H9 (cell line): Measurements from ENCODE around the gene KLK7. TPM values are rescaled to one million over a fixed set of nuclear protein-coding genes. Genes with fewer than 3 reads are reported as not detected.

Experiments
- DNase-seq: peaks from one replicate; pipeline ENCODE4 v3.0.0-alpha.2; 2017
- H2AFZ ChIP-seq: one replicate; pipeline ENCODE4 v1.6.1; 2013; ENCODE audit warnings: mild to moderate bottlenecking, low read length, control low read depth, moderate library complexity
- H2AK5ac ChIP-seq: 2 replicates; pipeline ENCODE4 v1.6.1; 2013; ENCODE audit warnings: low read length, control low read depth, mixed read lengths; ENCODE audit not compliant: insufficient read length
- H2BK120ac ChIP-seq: one replicate; pipeline ENCODE4 v1.6.1; 2013; ENCODE audit warnings: low read depth, mild to moderate bottlenecking, low read length, control low read depth, inconsistent platforms; ENCODE audit not compliant: poor library complexity, severe bottlenecking
- H2BK12ac ChIP-seq: 2 replicates; pipeline ENCODE4 v1.6.1; 2013; ENCODE audit warnings: low read length, control low read depth, mixed read lengths, low read depth; ENCODE audit not compliant: insufficient read length
- H2BK15ac ChIP-seq: 2 replicates; pipeline ENCODE4 v1.6.1; 2013; ENCODE audit warnings: low read depth, low read length, control low read depth
- H2BK20ac ChIP-seq: one replicate; pipeline ENCODE4 v1.6.1; 2013; ENCODE audit warnings: low read depth, mild to moderate bottlenecking, low read length, control low read depth, inconsistent platforms; ENCODE audit not compliant: poor library complexity, severe bottlenecking
- H2BK5ac ChIP-seq: 2 replicates; pipeline ENCODE4 v1.6.1; 2013; ENCODE audit warnings: low read length, control low read depth, mixed read lengths; ENCODE audit not compliant: insufficient read length
- H3K14ac ChIP-seq: 2 replicates; pipeline ENCODE4 v1.6.1; 2013; ENCODE audit warnings: low read length, control low read depth; ENCODE audit not compliant: insufficient read depth
- H3K18ac ChIP-seq: 2 replicates; pipeline ENCODE4 v1.6.1; 2013; ENCODE audit warnings: low read depth, mild to moderate bottlenecking, mixed read lengths, low read length, control low read depth; ENCODE audit not compliant: insufficient read length
- H3K23ac ChIP-seq: 2 replicates; pipeline ENCODE4 v1.6.1; 2013; ENCODE audit warnings: low read length, control low read depth, mixed read lengths, low read depth; ENCODE audit not compliant: insufficient read length
- H3K23me2 ChIP-seq: 2 replicates; pipeline ENCODE4 v1.6.1; 2013; ENCODE audit warnings: low read depth, mild to moderate bottlenecking, mixed read lengths, low read length, control low read depth; ENCODE audit not compliant: insufficient read length, poor library complexity, severe bottlenecking
- H3K27ac ChIP-seq: 2 replicates; pipeline ENCODE4 v1.5.1; 2013; ENCODE audit warnings: low read length, control low read depth, mixed read lengths, low read depth; ENCODE audit not compliant: insufficient read length
- H3K27me3 ChIP-seq: 2 replicates; pipeline ENCODE4 v1.6.1; 2013; ENCODE audit warnings: low read length, control low read depth, inconsistent platforms; ENCODE audit not compliant: insufficient read depth
- H3K4ac ChIP-seq: 2 replicates; pipeline ENCODE4 v1.6.1; 2013; ENCODE audit warnings: low read depth, mild to moderate bottlenecking, control low read depth, inconsistent platforms, low read length, moderate library complexity
- H3K4me1 ChIP-seq: 2 replicates; pipeline ENCODE4 v1.6.1; 2013; ENCODE audit warnings: low read length, control low read depth, inconsistent platforms; ENCODE audit not compliant: insufficient read depth
- H3K4me2 ChIP-seq: 2 replicates; pipeline ENCODE4 v1.6.1; 2013; ENCODE audit warnings: low read length, control low read depth, mixed read lengths; ENCODE audit not compliant: insufficient read length, insufficient read depth
- H3K56ac ChIP-seq: 2 replicates; pipeline ENCODE4 v1.6.1; 2013; ENCODE audit warnings: low read depth, mild to moderate bottlenecking, mixed read lengths, low read length, control low read depth; ENCODE audit not compliant: insufficient read length
- H3K79me1 ChIP-seq: 2 replicates; pipeline ENCODE4 v1.6.1; 2013; ENCODE audit warnings: low read depth, mild to moderate bottlenecking, moderate library complexity, low read length, control low read depth, inconsistent platforms; ENCODE audit not compliant: insufficient read depth, poor library complexity, severe bottlenecking
- H3K79me2 ChIP-seq: 2 replicates; pipeline ENCODE4 v1.6.1; 2013; ENCODE audit warnings: low read length, control low read depth, inconsistent platforms; ENCODE audit not compliant: insufficient read depth
- H3K9ac ChIP-seq: 2 replicates; pipeline ENCODE4 v1.6.1; 2013; ENCODE audit warnings: low read length, control low read depth, mixed read lengths; ENCODE audit not compliant: insufficient read length; ENCODE audit errors: extremely low read depth
- H3K9me3 ChIP-seq: one replicate; pipeline ENCODE4 v1.6.1; 2013; ENCODE audit warnings: low read depth, low read length, inconsistent platforms; ENCODE audit not compliant: control insufficient read depth
- H3T11ph ChIP-seq: one replicate; pipeline ENCODE4 v1.6.1; 2013; ENCODE audit warnings: mild to moderate bottlenecking, low read length, control low read depth, inconsistent platforms
- H4K20me1 ChIP-seq: one replicate; pipeline ENCODE4 v1.6.1; 2013; ENCODE audit not compliant: control insufficient read depth, insufficient read length, insufficient read depth
- H4K5ac ChIP-seq: 2 replicates; pipeline ENCODE4 v1.6.1; 2013; ENCODE audit warnings: low read depth, mild to moderate bottlenecking, mixed read lengths, low read length, control low read depth; ENCODE audit not compliant: insufficient read length
- H4K8ac ChIP-seq: replicated peaks from 2 replicates; pipeline ENCODE4 v1.6.1; 2013; ENCODE audit warnings: low read length, control low read depth, mixed read lengths, low read depth; ENCODE audit not compliant: insufficient read length
- H4K91ac ChIP-seq: 2 replicates; pipeline ENCODE4 v1.6.1; 2013; ENCODE audit warnings: low read depth, mild to moderate bottlenecking, moderate library complexity, mixed read lengths, low read length, control low read depth; ENCODE audit not compliant: insufficient read length
- H3K27ac Mint-ChIP-seq, 3 experiments: 2 replicates in 2 of 3; 3 replicates in 1 of 3; pipeline ENCODE4 v1.8.0; 2020 to 2021; ENCODE audit warnings: mixed read lengths in 3 of 3, mild to moderate bottlenecking in 1 of 3, moderate library complexity in 1 of 3
- H3K27me3 Mint-ChIP-seq: 2 replicates; pipeline ENCODE4 v1.8.0; 2021; ENCODE audit warnings: low read depth, mild to moderate bottlenecking, moderate library complexity, mixed read lengths
- H3K36me3 Mint-ChIP-seq, 3 experiments: 2 replicates in 2 of 3; 3 replicates in 1 of 3; pipeline ENCODE4 v1.8.0; 2020 to 2021; ENCODE audit warnings: low read depth in 3 of 3, mixed read lengths in 3 of 3; ENCODE audit not compliant: insufficient read depth in 1 of 3
- H3K4me1 Mint-ChIP-seq, 2 experiments: 2 replicates each; pipeline ENCODE4 v1.8.0; 2020; ENCODE audit warnings: mixed read lengths in 2 of 2
- H3K4me3 Mint-ChIP-seq, 2 experiments: 2 replicates in 1 of 2; 3 replicates in 1 of 2; pipeline ENCODE4 v1.8.0; 2020 to 2021; ENCODE audit warnings: mild to moderate bottlenecking in 2 of 2, mixed read lengths in 2 of 2, moderate library complexity in 1 of 2
- H3K9me3 Mint-ChIP-seq, 2 experiments: 2 replicates in 1 of 2; 3 replicates in 1 of 2; pipeline ENCODE4 v1.8.0; 2020; ENCODE audit warnings: mild to moderate bottlenecking in 2 of 2, mixed read lengths in 2 of 2, moderate library complexity in 1 of 2
- WGBS: extraction: QIAGEN DNeasy Blood & Tissue Kit; methylation state at CpG from one replicate; pipeline ENCODE4 v1.1.7; 2013; ENCODE audit warnings: missing lambda C conversion rate, low lambda C conversion rate, mixed read lengths; ENCODE audit not compliant: insufficient read length; ENCODE audit errors: extremely low coverage; 5-methylcytosine and 5-hydroxymethylcytosine counted together
- total RNA-seq: library from RNA; stranded (reverse); gene quantifications from 2 replicates; pipeline ENCODE4 v1.2.1, GENCODE V29; 2021
- TF ChIP-seq, protein P1 (sequence below): fragments of 200-600 bp; sonication (generic); conservative IDR thresholded peaks from 3 replicates; pipeline ENCODE4 v1.8.0; 2021; ENCODE audit warnings: antibody characterized with exemption, mild to moderate bottlenecking

KLK7 gene
- total RNA-seq, 1 experiment from 2014 or later = 0.52 TPM

DNA sequence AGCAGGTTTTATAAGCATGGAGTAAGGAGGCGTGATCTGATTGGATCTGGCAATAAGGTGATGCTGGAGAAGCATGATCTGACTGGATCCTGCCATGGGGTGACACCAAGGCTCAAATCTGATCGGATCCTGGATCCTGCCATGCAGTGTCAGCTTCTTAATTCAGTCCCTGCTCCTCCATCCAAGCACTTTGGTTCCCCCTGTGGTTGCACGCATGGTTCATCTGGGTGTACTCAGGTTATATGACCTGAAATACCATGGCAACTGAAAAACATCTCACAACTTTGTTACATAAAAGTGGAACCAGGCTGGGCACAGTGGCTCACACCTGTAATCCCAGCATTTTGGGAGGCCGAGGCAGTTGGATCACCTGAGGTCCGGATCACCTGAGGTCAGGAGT lies 54.9 kb downstream of the KLK7 start:
- no peak overlapping the region for H4K8ac ChIP-seq
- H3K23ac ChIP-seq = no peak overlapping the region
- H3T11ph ChIP-seq = no peak overlapping the region
- H3K4ac ChIP-seq = no peak overlapping the region
- H3K27me3 Mint-ChIP-seq = peaks cover 46% of the 10 kb centered on the region
- H3K4me1 ChIP-seq = no peaks in the 10 kb centered on the region; the same call in 1 of the 2 replicates
- no peak overlapping the region for H3K4me2 ChIP-seq
- no peak overlapping the region for H3K27ac ChIP-seq
- DNase-seq = no peak
- H2BK20ac ChIP-seq = no peak overlapping the region
- no peak overlapping the region for H3K14ac ChIP-seq
- no peak overlapping the region for H3K56ac ChIP-seq
- peaks cover 0 to 2% of the 10 kb centered on the region in 2 experiments; a peak in 1 of 5 replicates for H3K9me3 Mint-ChIP-seq
- no peaks in the 10 kb centered on the region for H3K9me3 ChIP-seq
- H4K20me1 ChIP-seq = no peaks in the 10 kb centered on the region
- no peak overlapping the region for H3K18ac ChIP-seq
- H2BK15ac ChIP-seq = no peak overlapping the region
- no peak overlapping the region for H3K27ac Mint-ChIP-seq
- H2BK120ac ChIP-seq = no peak overlapping the region
- no peak overlapping the region for H3K4me3 Mint-ChIP-seq
- H2BK12ac ChIP-seq = no peak overlapping the region
- peaks cover 4 to 6% of the 10 kb centered on the region in 2 experiments for H3K4me1 Mint-ChIP-seq
- H3K27me3 ChIP-seq = no peaks in the 10 kb centered on the region
- H2AFZ ChIP-seq = no peak overlapping the region
- H3K36me3 Mint-ChIP-seq = no peaks in the 10 kb centered on the region
- H3K79me2 ChIP-seq = no peaks in the 10 kb centered on the region
- H3K9ac ChIP-seq = no peak overlapping the region
- TF ChIP-seq, protein P1, sequence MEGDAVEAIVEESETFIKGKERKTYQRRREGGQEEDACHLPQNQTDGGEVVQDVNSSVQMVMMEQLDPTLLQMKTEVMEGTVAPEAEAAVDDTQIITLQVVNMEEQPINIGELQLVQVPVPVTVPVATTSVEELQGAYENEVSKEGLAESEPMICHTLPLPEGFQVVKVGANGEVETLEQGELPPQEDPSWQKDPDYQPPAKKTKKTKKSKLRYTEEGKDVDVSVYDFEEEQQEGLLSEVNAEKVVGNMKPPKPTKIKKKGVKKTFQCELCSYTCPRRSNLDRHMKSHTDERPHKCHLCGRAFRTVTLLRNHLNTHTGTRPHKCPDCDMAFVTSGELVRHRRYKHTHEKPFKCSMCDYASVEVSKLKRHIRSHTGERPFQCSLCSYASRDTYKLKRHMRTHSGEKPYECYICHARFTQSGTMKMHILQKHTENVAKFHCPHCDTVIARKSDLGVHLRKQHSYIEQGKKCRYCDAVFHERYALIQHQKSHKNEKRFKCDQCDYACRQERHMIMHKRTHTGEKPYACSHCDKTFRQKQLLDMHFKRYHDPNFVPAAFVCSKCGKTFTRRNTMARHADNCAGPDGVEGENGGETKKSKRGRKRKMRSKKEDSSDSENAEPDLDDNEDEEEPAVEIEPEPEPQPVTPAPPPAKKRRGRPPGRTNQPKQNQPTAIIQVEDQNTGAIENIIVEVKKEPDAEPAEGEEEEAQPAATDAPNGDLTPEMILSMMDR = no peak
- H3K79me1 ChIP-seq = no peaks in the 10 kb centered on the region
- no CpG with 5 or more reads among the region's 5 CpGs for WGBS
- H3K23me2 ChIP-seq = no peaks in the 10 kb centered on the region
- H2BK5ac ChIP-seq = no peak overlapping the region
- no peak overlapping the region for H2AK5ac ChIP-seq
- no peak overlapping the region for H4K91ac ChIP-seq
- H4K5ac ChIP-seq = no peak overlapping the region

Other genes with a start within 250 kb of the KLK7 start
- not detected in 2 replicates for gene GPR32, start 213.5 kb downstream of the KLK7 start, total RNA-seq
- not detected in 2 replicates for gene ACP4, start 193.5 kb downstream of the KLK7 start, total RNA-seq
- 2.1 and 2.3 TPM in 2 replicates for gene KLK1, start 160.1 kb downstream of the KLK7 start, total RNA-seq
- not detected in 2 replicates for gene KLK15, start 150.3 kb downstream of the KLK7 start, total RNA-seq
- not detected in 2 replicates for gene KLK3, start 129.0 kb downstream of the KLK7 start, total RNA-seq
- gene KLK2, start 110.5 kb downstream of the KLK7 start, total RNA-seq = not detected in 2 replicates
- gene KLK4, start 72.5 kb downstream of the KLK7 start, total RNA-seq = 0.48 TPM in 1 of 2 replicates, not detected in the other
- gene KLK5, start 30.9 kb downstream of the KLK7 start, total RNA-seq = not detected in 2 replicates
- gene KLK6, start 14.3 kb downstream of the KLK7 start, total RNA-seq = 2.6 and 3.4 TPM in 2 replicates
- 2.7 and 2.9 TPM in 2 replicates for gene KLK8, start 17.7 kb upstream of the KLK7 start, total RNA-seq
- 1.3 and 1.4 TPM in 2 replicates for gene KLK10, start 35.8 kb upstream of the KLK7 start, total RNA-seq
- not detected in 2 replicates for gene KLK11, start 42.7 kb upstream of the KLK7 start, total RNA-seq
- gene KLK12, start 51.1 kb upstream of the KLK7 start, total RNA-seq = not detected in 2 replicates
- gene KLK13, start 81.2 kb upstream of the KLK7 start, total RNA-seq = 3.0 and 4.2 TPM in 2 replicates
- gene KLK14, start 99.0 kb upstream of the KLK7 start, total RNA-seq = 0.26 and 0.46 TPM in 2 replicates
- gene CTU1, start 124.5 kb upstream of the KLK7 start, total RNA-seq = 8.0 and 8.8 TPM in 2 replicates
- not detected in 2 replicates for gene SIGLEC9, start 141.0 kb upstream of the KLK7 start, total RNA-seq
- not detected in 2 replicates for gene SIGLEC7, start 158.4 kb upstream of the KLK7 start, total RNA-seq
- 0.09 and 0.35 TPM in 2 replicates for gene CD33, start 241.2 kb upstream of the KLK7 start, total RNA-seq